GM12878 (cell line): ENCODE results near the gene CYB5RL. TPM values are rescaled to one million over a fixed set of nuclear protein-coding genes. Genes with fewer than 3 reads are reported as not detected.

ENCODE experiments used
- ATAC-seq: fragments of 200-7000 bp; cut with Tn5 transposase; 3 replicates; pipeline ENCODE4 v1.9.1; 2020; ENCODE audit warnings: mild to moderate bottlenecking, moderate library complexity
- BruUV-seq: library from RNA; stranded (reverse); fragments of 400-500 nt; replicated peaks from 2 replicates; lab custom pipeline; 2021; lab: Mats Ljungman, UMichigan
- CTCF ChIA-PET: fragments of 300-600 bp; sonication (Branson Sonifier 250); formaldehyde crosslinking; extraction: SDS; loops from one replicate; lab custom pipeline; 2021; ENCODE audit warnings: inconsistent platforms; lab: Yijun Ruan, JAX
- POLR2A ChIA-PET: fragments of 350-600 bp; formaldehyde crosslinking; extraction: SDS; loops from one replicate; lab custom pipeline; 2021; ENCODE audit warnings: inconsistent platforms; lab: Charles Lee
- RAD21 ChIA-PET: fragments of 300-600 bp; sonication (Branson Sonifier 250); formaldehyde crosslinking; loops from one replicate; lab custom pipeline; 2023; ENCODE audit warnings: antibody characterized with exemption; ENCODE audit not compliant: unreplicated experiment; lab: Charles Lee
- SMC1A ChIA-PET: fragments of 300-600 bp; sonication (Branson Sonifier 250); formaldehyde crosslinking; loops from one replicate; lab custom pipeline; 2023; ENCODE audit not compliant: unreplicated experiment, uncharacterized antibody; lab: Charles Lee
- DNase-seq: peaks from one replicate; pipeline ENCODE4 v3.0.0-alpha.2; 2011; ENCODE audit warnings: low read depth, low spot score
- FAIRE-seq: peaks from 3 replicates; lab custom pipeline; 2011; peaks lifted over from hg19 to GRCh38; lab: Jason Lieb, UNC
- H2AFZ ChIP-seq: 2 replicates; pipeline ENCODE4 v1.6.0; 2011; ENCODE audit warnings: low read depth, low read length, control low read depth; ENCODE audit not compliant: control insufficient read depth
- H3K27ac ChIP-seq: 2 replicates; pipeline ENCODE4 v1.5.1; 2011; ENCODE audit warnings: control low read depth; ENCODE audit not compliant: control insufficient read depth, insufficient read depth
- H3K27me3 ChIP-seq, 2 experiments: replicated peaks in 1 of 2; 2 replicates each; pipeline versions ENCODE4 v1.6.0 to v1.6.1; 2011; ENCODE audit warnings: low read length in 1 of 2; ENCODE audit not compliant: control insufficient read depth in 2 of 2, insufficient read depth in 2 of 2
- H3K36me3 ChIP-seq, 2 experiments: 2 replicates each; pipeline ENCODE4 v1.5.1; 2011; ENCODE audit warnings: low read length in 1 of 2; ENCODE audit not compliant: control insufficient read depth in 2 of 2, insufficient read depth in 2 of 2
- H3K4me1 ChIP-seq: 2 replicates; pipeline ENCODE4 v1.6.1; 2011; ENCODE audit warnings: mild to moderate bottlenecking, low read length, moderate library complexity, mixed read lengths; ENCODE audit not compliant: control insufficient read depth, insufficient read depth
- H3K4me2 ChIP-seq: 2 replicates; pipeline ENCODE4 v1.6.0; 2011; ENCODE audit warnings: control low read depth; ENCODE audit not compliant: control insufficient read depth, insufficient read depth
- H3K4me3 ChIP-seq: fragments of 200-600 bp; sonication (generic); 2 replicates; pipeline ENCODE4 v1.5.1; 2016
- H3K79me2 ChIP-seq: 2 replicates; pipeline ENCODE4 v1.6.0; 2011; ENCODE audit warnings: low read length; ENCODE audit not compliant: control insufficient read depth, insufficient read depth
- H3K9ac ChIP-seq: 2 replicates; pipeline ENCODE4 v1.8.0; 2011; ENCODE audit warnings: low read length, control low read depth, mixed read lengths; ENCODE audit not compliant: control insufficient read depth, insufficient read depth
- H3K9me3 ChIP-seq: replicated peaks from 3 replicates; pipeline ENCODE4 v1.5.1; 2011; ENCODE audit warnings: mild to moderate bottlenecking, low read length; ENCODE audit not compliant: control insufficient read depth, insufficient read depth
- H4K20me1 ChIP-seq: 2 replicates; pipeline ENCODE4 v1.6.0; 2011; ENCODE audit not compliant: control insufficient read depth, insufficient read depth
- BRCA1 ChIP-seq: IDR thresholded peaks from 2 replicates; pipeline ENCODE4 v1.6.1; 2011; ENCODE audit warnings: low read depth, low read length, improper control_type of control experiment
- HDAC6 ChIP-seq: fragments of 200-600 bp; sonication (generic); IDR thresholded peaks from one replicate; pipeline ENCODE4 v1.8.0; 2017; ENCODE audit warnings: antibody characterized with exemption; ENCODE audit not compliant: unreplicated experiment
- TARDBP ChIP-seq: IDR thresholded peaks from 2 replicates; pipeline ENCODE4 v1.6.1; 2016; ENCODE audit warnings: borderline replicate concordance
- ZNF274 ChIP-seq: IDR thresholded peaks from one replicate; pipeline ENCODE4 v1.8.0; 2011; ENCODE audit not compliant: insufficient read length, insufficient read depth
- WGBS: methylation state at CpG from one replicate; pipeline ENCODE4 v1.1.6; 2016; ENCODE audit warnings: low lambda C conversion rate; ENCODE audit not compliant: insufficient replicate concordance, insufficient coverage; ENCODE audit errors: missing lambda C conversion rate; 5-methylcytosine and 5-hydroxymethylcytosine counted together
- in situ Hi-C: fragments of 300-500 bp; cut with MboI; formaldehyde crosslinking; loops from 9 replicates; pipeline ENCODE4 v1.14.3; 2018; ENCODE audit warnings: mixed read lengths
- intact Hi-C: fragments of 100-400 bp; cut with micrococcal nuclease; formaldehyde crosslinking; loops from one replicate; pipeline ENCODE4 v1.14.2; 2022; ENCODE audit not compliant: unreplicated experiment
- polyA plus RNA-seq, 11 experiments: library from polyadenylated mRNA; depleted of rRNA in 4 of 11; unstranded in 6 of 11; stranded (reverse) in 5 of 11; fragments of >200 nt; fragmentation: Nextera tagmentation in 4 of 11; fragmentation: Illumina TruSeq in 1 of 11; extraction: Ambion mirVana in 4 of 11; extraction: Trizol in 1 of 11; gene quantifications; 1 replicate in 1 of 11; 2 replicates in 10 of 11; pipeline versions ENCODE4 v1.2.1 to v1.2.3, GENCODE V29; 2011 to 2016; ENCODE audit warnings: inconsistent platforms in 2 of 11, missing spikeins in 2 of 11, low read depth in 1 of 11
- total RNA-seq, 4 experiments: library from RNA; depleted of rRNA in 3 of 4; stranded (reverse); fragments of >200 nt in 3 of 4; fragmentation: Illumina TruSeq in 1 of 4; extraction: Trizol in 1 of 4; gene quantifications; 2 replicates each; pipeline versions ENCODE4 v1.2.1 to v1.2.3, GENCODE V29; 2013 to 2021
- TF ChIP-seq, protein P1 (sequence below): IDR thresholded peaks from 2 replicates; pipeline ENCODE4 v1.6.1; 2012; ENCODE audit warnings: improper control_type of control experiment, low read depth, low read length; ENCODE audit not compliant: insufficient replicate concordance

The CYB5RL gene
- total and polyA plus RNA-seq, 10 of the 15 experiments (the other 5 are each of a cell fraction or from before 2014, with no cell fraction given): 3.1 to 8.7 (median 7.2) TPM

GRCh38 chr1:54237586-54237985, 37.8 kb upstream of the CYB5RL start:
- RAD21 ChIA-PET: interaction anchor here (0.6 kb wide), 1 partner anchor 169 kb away, joined by 3 read pairs; the partner anchor contains the start of gene SSBP3
- no peak for TF ChIP-seq BRCA1
- TF ChIP-seq TARDBP: no peak
- TF ChIP-seq, protein P1, sequence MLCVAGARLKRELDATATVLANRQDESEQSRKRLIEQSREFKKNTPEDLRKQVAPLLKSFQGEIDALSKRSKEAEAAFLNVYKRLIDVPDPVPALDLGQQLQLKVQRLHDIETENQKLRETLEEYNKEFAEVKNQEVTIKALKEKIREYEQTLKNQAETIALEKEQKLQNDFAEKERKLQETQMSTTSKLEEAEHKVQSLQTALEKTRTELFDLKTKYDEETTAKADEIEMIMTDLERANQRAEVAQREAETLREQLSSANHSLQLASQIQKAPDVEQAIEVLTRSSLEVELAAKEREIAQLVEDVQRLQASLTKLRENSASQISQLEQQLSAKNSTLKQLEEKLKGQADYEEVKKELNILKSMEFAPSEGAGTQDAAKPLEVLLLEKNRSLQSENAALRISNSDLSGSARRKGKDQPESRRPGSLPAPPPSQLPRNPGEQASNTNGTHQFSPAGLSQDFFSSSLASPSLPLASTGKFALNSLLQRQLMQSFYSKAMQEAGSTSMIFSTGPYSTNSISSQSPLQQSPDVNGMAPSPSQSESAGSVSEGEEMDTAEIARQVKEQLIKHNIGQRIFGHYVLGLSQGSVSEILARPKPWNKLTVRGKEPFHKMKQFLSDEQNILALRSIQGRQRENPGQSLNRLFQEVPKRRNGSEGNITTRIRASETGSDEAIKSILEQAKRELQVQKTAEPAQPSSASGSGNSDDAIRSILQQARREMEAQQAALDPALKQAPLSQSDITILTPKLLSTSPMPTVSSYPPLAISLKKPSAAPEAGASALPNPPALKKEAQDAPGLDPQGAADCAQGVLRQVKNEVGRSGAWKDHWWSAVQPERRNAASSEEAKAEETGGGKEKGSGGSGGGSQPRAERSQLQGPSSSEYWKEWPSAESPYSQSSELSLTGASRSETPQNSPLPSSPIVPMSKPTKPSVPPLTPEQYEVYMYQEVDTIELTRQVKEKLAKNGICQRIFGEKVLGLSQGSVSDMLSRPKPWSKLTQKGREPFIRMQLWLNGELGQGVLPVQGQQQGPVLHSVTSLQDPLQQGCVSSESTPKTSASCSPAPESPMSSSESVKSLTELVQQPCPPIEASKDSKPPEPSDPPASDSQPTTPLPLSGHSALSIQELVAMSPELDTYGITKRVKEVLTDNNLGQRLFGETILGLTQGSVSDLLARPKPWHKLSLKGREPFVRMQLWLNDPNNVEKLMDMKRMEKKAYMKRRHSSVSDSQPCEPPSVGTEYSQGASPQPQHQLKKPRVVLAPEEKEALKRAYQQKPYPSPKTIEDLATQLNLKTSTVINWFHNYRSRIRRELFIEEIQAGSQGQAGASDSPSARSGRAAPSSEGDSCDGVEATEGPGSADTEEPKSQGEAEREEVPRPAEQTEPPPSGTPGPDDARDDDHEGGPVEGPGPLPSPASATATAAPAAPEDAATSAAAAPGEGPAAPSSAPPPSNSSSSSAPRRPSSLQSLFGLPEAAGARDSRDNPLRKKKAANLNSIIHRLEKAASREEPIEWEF: no peak
- TF ChIP-seq HDAC6: no peak
- no peak for TF ChIP-seq ZNF274
- peaks cover 9 to 10% of the 10 kb centered on the region in 2 experiments; a peak in 3 of 4 replicates for H3K36me3 ChIP-seq
- CTCF ChIA-PET: no interaction called here
- H3K79me2 ChIP-seq: no peaks in the 10 kb centered on the region
- no peak for FAIRE-seq
- no peak overlapping the region for H2AFZ ChIP-seq
- ATAC-seq: no peak
- no peaks in the 10 kb centered on the region for H4K20me1 ChIP-seq
- BruUV-seq: no TSS peak
- no peaks in the 10 kb centered on the region for H3K4me1 ChIP-seq
- H3K27me3 ChIP-seq: no peaks in the 10 kb centered on the region
- H3K27ac ChIP-seq: no peak overlapping the region
- in situ Hi-C loops: no loop called here
- SMC1A ChIA-PET: no interaction called here
- POLR2A ChIA-PET: no interaction called here
- H3K4me3 ChIP-seq: no peak overlapping the region
- WGBS: 95% methylated on average over 10 of the region's 10 CpGs
- no peak overlapping the region for H3K9ac ChIP-seq
- H3K4me2 ChIP-seq: no peak overlapping the region
- no peaks in the 10 kb centered on the region for H3K9me3 ChIP-seq
- intact Hi-C loops: no loop called here
- DNase-seq: no peak
